ENCODE measurements around the gene NPDC1.

DNA sequence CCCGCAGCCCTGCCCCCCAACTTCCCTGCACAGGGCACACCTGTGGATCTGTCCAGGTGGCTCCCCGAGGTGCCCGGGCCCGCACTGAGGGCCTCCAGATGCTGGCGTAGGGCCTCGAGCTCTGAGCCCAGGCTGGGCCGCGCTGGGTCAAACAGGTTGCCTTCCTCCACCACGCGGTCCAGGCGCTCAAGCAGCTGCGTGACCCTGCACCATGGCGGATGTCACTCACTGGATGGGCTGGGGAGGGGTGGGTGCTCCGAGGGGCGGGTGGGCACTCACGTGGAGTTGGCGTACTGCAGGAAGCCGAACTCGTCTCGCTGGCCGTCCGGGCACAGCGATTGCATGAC, 23.3 kb downstream of the NPDC1 start:
- TF ChIP-seq EZH2 (IDR thresholded peaks at IDR 0.05; ENCODE audit: low read depth, low read length, severe bottlenecking) (no peak), SIN3A (conservative IDR thresholded peaks at IDR 0.05 in 1 of 2, IDR thresholded peaks at IDR 0.05 in 1 of 2; ENCODE audit: low read depth in 1 of 2, low read length in 2 of 2) (no peak), SRF (IDR thresholded peaks at IDR 0.05; ENCODE audit: low read depth, low read length) (no peak), SP1 (IDR thresholded peaks at IDR 0.05; ENCODE audit: low read depth, low read length) (no peak), YY1 (IDR thresholded peaks at IDR 0.05; ENCODE audit: low read depth, low read length) (no peak), KDM1A (IDR thresholded peaks at IDR 0.05; ENCODE audit: borderline replicate concordance, low read length) (no peak), TCF12 (IDR thresholded peaks at IDR 0.05; ENCODE audit: low read depth, low read length) (no peak), POLR2A (IDR thresholded peaks at IDR 0.05; ENCODE audit: control extremely low read depth in 1 of 2, low read depth in 2 of 2, low read length in 2 of 2) (no peak), TAF7 (optimal IDR thresholded peaks at IDR 0.05; ENCODE audit: borderline replicate concordance, low read depth, low read length) (no peak)
- TF ChIP-seq, protein P1, sequence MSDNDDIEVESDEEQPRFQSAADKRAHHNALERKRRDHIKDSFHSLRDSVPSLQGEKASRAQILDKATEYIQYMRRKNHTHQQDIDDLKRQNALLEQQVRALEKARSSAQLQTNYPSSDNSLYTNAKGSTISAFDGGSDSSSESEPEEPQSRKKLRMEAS (IDR thresholded peaks at IDR 0.05): no peak
- TF ChIP-seq, protein P2, sequence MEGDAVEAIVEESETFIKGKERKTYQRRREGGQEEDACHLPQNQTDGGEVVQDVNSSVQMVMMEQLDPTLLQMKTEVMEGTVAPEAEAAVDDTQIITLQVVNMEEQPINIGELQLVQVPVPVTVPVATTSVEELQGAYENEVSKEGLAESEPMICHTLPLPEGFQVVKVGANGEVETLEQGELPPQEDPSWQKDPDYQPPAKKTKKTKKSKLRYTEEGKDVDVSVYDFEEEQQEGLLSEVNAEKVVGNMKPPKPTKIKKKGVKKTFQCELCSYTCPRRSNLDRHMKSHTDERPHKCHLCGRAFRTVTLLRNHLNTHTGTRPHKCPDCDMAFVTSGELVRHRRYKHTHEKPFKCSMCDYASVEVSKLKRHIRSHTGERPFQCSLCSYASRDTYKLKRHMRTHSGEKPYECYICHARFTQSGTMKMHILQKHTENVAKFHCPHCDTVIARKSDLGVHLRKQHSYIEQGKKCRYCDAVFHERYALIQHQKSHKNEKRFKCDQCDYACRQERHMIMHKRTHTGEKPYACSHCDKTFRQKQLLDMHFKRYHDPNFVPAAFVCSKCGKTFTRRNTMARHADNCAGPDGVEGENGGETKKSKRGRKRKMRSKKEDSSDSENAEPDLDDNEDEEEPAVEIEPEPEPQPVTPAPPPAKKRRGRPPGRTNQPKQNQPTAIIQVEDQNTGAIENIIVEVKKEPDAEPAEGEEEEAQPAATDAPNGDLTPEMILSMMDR (IDR thresholded peaks at IDR 0.05; ENCODE audit: control extremely low read depth in 1 of 3, insufficient read depth in 1 of 3, low read depth in 1 of 3, low read length in 3 of 3): no peak
